ENCODE measurements around the gene RIIAD1. TPM values are rescaled to one million over a fixed set of nuclear protein-coding genes. Genes with fewer than 3 reads are reported as not detected.

Gene RIIAD1
- polyA plus RNA-seq, 1 donor (not counting 4 experiments of a cell fraction or from before 2014, with no cell fraction given): not detected

GRCh38 chr1:151707541-151708065 is 13.7 kb upstream of the RIIAD1 start:
- no peak overlapping the region for H3K27ac ChIP-seq (ENCODE audit: control insufficient read depth, insufficient read depth, low read length)
- H3K9ac ChIP-seq (ENCODE audit: control insufficient read depth, extremely low read depth, insufficient read depth, low read length): no peak overlapping the region
- no peaks in the 10 kb centered on the region for H3K4me1 ChIP-seq (ENCODE audit: control insufficient read depth, extremely low read depth, insufficient read depth, low read length)
- no peak for FAIRE-seq
- no peaks in the 10 kb centered on the region for H3K9me3 ChIP-seq (ENCODE audit: control insufficient read depth, low read depth, low read length)
- dilution Hi-C loops (cut with MboI; ENCODE audit: extremely low pct_ligation_motif_present, low sequenced_read_pairs): no loop called here
- H3K79me2 ChIP-seq (ENCODE audit: control insufficient read depth, insufficient read depth, low read length): no peaks in the 10 kb centered on the region
- TF ChIP-seq EZH2 (IDR thresholded peaks at IDR 0.05; ENCODE audit: low read length) (no peak), CTCF (optimal IDR thresholded peaks at IDR 0.05 in 1 of 3, IDR thresholded peaks at IDR 0.05 in 1 of 3, conservative IDR thresholded peaks at IDR 0.05 in 1 of 3; ENCODE audit: extremely low read depth in 1 of 3, insufficient read depth in 2 of 3, low read length in 3 of 3) (no peak)
- H3K9me1 ChIP-seq (ENCODE audit: control insufficient read depth, extremely low read depth, insufficient read depth, low read length): no peaks in the 10 kb centered on the region
- H3K4me2 ChIP-seq (ENCODE audit: control insufficient read depth, extremely low read depth, insufficient read depth, low read depth, low read length): no peak overlapping the region
- no peaks in the 10 kb centered on the region for H3K36me3 ChIP-seq (ENCODE audit: control insufficient read depth in 2 of 2, extremely low read depth in 1 of 2, insufficient read depth in 2 of 2, low read length in 2 of 2)
- DNase-seq (ENCODE audit: low read depth, low spot score): no peak
- no peaks in the 10 kb centered on the region for H4K20me1 ChIP-seq (ENCODE audit: control insufficient read depth, extremely low read depth, insufficient read depth, low read length)
- no peak overlapping the region for H2AFZ ChIP-seq (ENCODE audit: control insufficient read depth, low read length)
- H3K4me3 ChIP-seq (ENCODE audit: control insufficient read depth in 2 of 3, extremely low read depth in 1 of 3, insufficient read depth in 2 of 3, low read depth in 1 of 3, low read length in 3 of 3): no peak overlapping the region
- peaks cover 5% of the 10 kb centered on the region for H3K27me3 ChIP-seq (ENCODE audit: control insufficient read depth, extremely low read depth, insufficient read depth, low read length)

- Histone ChIP-seq H3K9ac (ENCODE audit: control insufficient read depth, extremely low read depth, insufficient read depth, low read length) (no peak overlapping the region), H3K27me3 (ENCODE audit: control insufficient read depth, extremely low read depth, insufficient read depth, low read length) (peaks cover 5% of the 10 kb centered on the region), H3K4me2 (ENCODE audit: control insufficient read depth, extremely low read depth, insufficient read depth, low read depth, low read length) (no peak overlapping the region), H3K9me3 (ENCODE audit: control insufficient read depth, low read depth, low read length) (no peaks in the 10 kb centered on the region), H3K36me3 (ENCODE audit: control insufficient read depth in 2 of 2, extremely low read depth in 1 of 2, insufficient read depth in 2 of 2, low read length in 2 of 2) (no peaks in the 10 kb centered on the region), H2AFZ (ENCODE audit: control insufficient read depth, low read length) (no peak overlapping the region), H3K4me3 (ENCODE audit: control insufficient read depth in 2 of 3, extremely low read depth in 1 of 3, insufficient read depth in 2 of 3, low read depth in 1 of 3, low read length in 3 of 3) (no peak overlapping the region), H3K9me1 (ENCODE audit: control insufficient read depth, extremely low read depth, insufficient read depth, low read length) (no peaks in the 10 kb centered on the region), H3K27ac (ENCODE audit: control insufficient read depth, insufficient read depth, low read length) (no peak overlapping the region), H3K4me1 (ENCODE audit: control insufficient read depth, extremely low read depth, insufficient read depth, low read length) (peaks cover 6% of the 10 kb centered on the region), H4K20me1 (ENCODE audit: control insufficient read depth, extremely low read depth, insufficient read depth, low read length) (no peaks in the 10 kb centered on the region), H3K79me2 (ENCODE audit: control insufficient read depth, insufficient read depth, low read length) (no peaks in the 10 kb centered on the region)
- dilution Hi-C loops (cut with MboI; ENCODE audit: extremely low pct_ligation_motif_present, low sequenced_read_pairs): no loop called here
- DNase-seq (ENCODE audit: low read depth, low spot score): no peak
- TF ChIP-seq CTCF (optimal IDR thresholded peaks at IDR 0.05 in 1 of 3, IDR thresholded peaks at IDR 0.05 in 1 of 3, conservative IDR thresholded peaks at IDR 0.05 in 1 of 3; ENCODE audit: extremely low read depth in 1 of 3, insufficient read depth in 2 of 3, low read length in 3 of 3) (no peak), EZH2 (IDR thresholded peaks at IDR 0.05; ENCODE audit: low read length) (no peak)
- no peak for FAIRE-seq
Observed at GRCh38 chr1:151708891-151709290, 12.4 kb upstream of the RIIAD1 start.

All from keratinocyte (primary cell).